Measurements from ENCODE around the gene MAFB.

GRCh38 chr20:40685349-40685748 is 3.7 kb downstream of the MAFB start:
- TF ChIP-seq CTCF (IDR thresholded peaks at IDR 0.05) = no peak
- no peak for TF ChIP-seq POLR2A (IDR thresholded peaks at IDR 0.05)
